GM23338 (cell line): ENCODE data around the gene GLP1R. TPM values are rescaled to one million over a fixed set of nuclear protein-coding genes. Genes with fewer than 3 reads are reported as not detected.

Source experiments
- ATAC-seq: fragments of 200-7000 bp; cut with Tn5 transposase; 3 replicates; pipeline ENCODE4 v1.9.1; 2020
- DNase-seq: peaks from one replicate; pipeline ENCODE4 v3.0.0-alpha.2; 2015; ENCODE audit warnings: low spot score
- H2AFZ ChIP-seq: fragments of 200-600 bp; sonication (generic); 2 replicates; pipeline ENCODE4 v1.8.0; 2016; ENCODE audit warnings: antibody characterized with exemption, mild to moderate bottlenecking, moderate library complexity
- H3F3A ChIP-seq: fragments of 200-600 bp; sonication (generic); replicated peaks from 2 replicates; pipeline ENCODE4 v1.8.0; 2017; ENCODE audit warnings: antibody characterized with exemption, mixed run types, low read depth
- H3K27ac ChIP-seq: fragments of 200-600 bp; sonication (generic); 2 replicates; pipeline ENCODE4 v1.6.1; 2016; ENCODE audit warnings: low read depth
- H3K27me3 ChIP-seq: fragments of 200-600 bp; sonication (generic); 2 replicates; pipeline ENCODE4 v1.8.0; 2016; ENCODE audit warnings: mild to moderate bottlenecking, mixed run types, moderate library complexity; ENCODE audit not compliant: insufficient read depth
- H3K36me3 ChIP-seq: fragments of 200-600 bp; sonication (generic); 2 replicates; pipeline ENCODE4 v1.8.0; 2016; ENCODE audit warnings: mild to moderate bottlenecking; ENCODE audit not compliant: insufficient read depth
- H3K4me1 ChIP-seq: fragments of 200-600 bp; sonication (generic); 2 replicates; pipeline ENCODE4 v1.8.0; 2016; ENCODE audit warnings: mild to moderate bottlenecking, moderate library complexity; ENCODE audit not compliant: insufficient read depth
- H3K4me2 ChIP-seq: fragments of 200-600 bp; sonication (generic); 2 replicates; pipeline ENCODE4 v1.7.1; 2017; ENCODE audit warnings: mixed run types
- H3K4me3 ChIP-seq: fragments of 200-600 bp; sonication (generic); 2 replicates; pipeline ENCODE4 v1.6.1; 2016; ENCODE audit warnings: mixed run types
- H3K79me2 ChIP-seq: fragments of 200-600 bp; sonication (generic); replicated peaks from 2 replicates; pipeline ENCODE4 v1.8.0; 2017; ENCODE audit warnings: mild to moderate bottlenecking; ENCODE audit not compliant: insufficient read depth
- H3K9me2 ChIP-seq: fragments of 200-600 bp; sonication (generic); 2 replicates; pipeline ENCODE4 v1.8.0; 2017; ENCODE audit not compliant: insufficient read depth
- H4K20me1 ChIP-seq: fragments of 200-600 bp; sonication (generic); replicated peaks from 2 replicates; pipeline ENCODE4 v1.8.0; 2017; ENCODE audit warnings: mild to moderate bottlenecking; ENCODE audit not compliant: insufficient read depth
- H3K27ac Mint-ChIP-seq: 2 replicates; pipeline ENCODE4 v1.8.0; 2020; ENCODE audit warnings: inconsistent platforms, mild to moderate bottlenecking, moderate library complexity, mixed read lengths
- H3K27me3 Mint-ChIP-seq: 3 replicates; pipeline ENCODE4 v1.8.0; 2022; ENCODE audit warnings: low read depth, mild to moderate bottlenecking, moderate library complexity, mixed read lengths, inconsistent platforms; ENCODE audit not compliant: insufficient read depth, poor library complexity
- H3K36me3 Mint-ChIP-seq: 3 replicates; pipeline ENCODE4 v1.8.0; 2021; ENCODE audit warnings: low read depth, mild to moderate bottlenecking, inconsistent platforms, moderate library complexity, mixed read lengths
- H3K4me1 Mint-ChIP-seq: 3 replicates; pipeline ENCODE4 v1.8.0; 2020; ENCODE audit warnings: mild to moderate bottlenecking, inconsistent platforms, mixed read lengths
- H3K4me3 Mint-ChIP-seq: 3 replicates; pipeline ENCODE4 v1.8.0; 2021; ENCODE audit warnings: moderate library complexity, mild to moderate bottlenecking, inconsistent platforms, mixed read lengths
- H3K9me3 Mint-ChIP-seq: 3 replicates; pipeline ENCODE4 v1.8.0; 2020; ENCODE audit warnings: moderate library complexity, mild to moderate bottlenecking, inconsistent platforms, mixed read lengths
- CREB1 ChIP-seq: fragments of 250-450 bp; sonication (Bioruptor Pico); IDR thresholded peaks from 2 replicates; pipeline ENCODE4 v1.5.0; 2020; ENCODE audit warnings: low read depth, mild to moderate bottlenecking, moderate library complexity
- EZH2 ChIP-seq: fragments of 200-600 bp; sonication (generic); IDR thresholded peaks from one replicate; pipeline ENCODE4 v1.8.0; 2017; ENCODE audit warnings: antibody characterized with exemption, mild to moderate bottlenecking, low read depth; ENCODE audit not compliant: unreplicated experiment
- EZH2phosphoT487 ChIP-seq: fragments of 200-600 bp; sonication (generic); IDR thresholded peaks from one replicate; pipeline ENCODE4 v1.8.1; 2018; ENCODE audit warnings: antibody characterized with exemption; ENCODE audit not compliant: unreplicated experiment
- JUNB ChIP-seq: IDR thresholded peaks from one replicate; pipeline ENCODE4 v1.6.1; 2016; ENCODE audit warnings: antibody characterized with exemption; ENCODE audit not compliant: unreplicated experiment
- POLR2AphosphoS5 ChIP-seq: IDR thresholded peaks from 2 replicates; pipeline ENCODE4 v1.6.1; 2016; ENCODE audit warnings: antibody characterized with exemption, low read depth
- STAT1 ChIP-seq: IDR thresholded peaks from one replicate; pipeline ENCODE4 v1.6.1; 2016; ENCODE audit warnings: antibody characterized with exemption; ENCODE audit not compliant: unreplicated experiment
- ZNF114 ChIP-seq: fragments of 250-450 bp; sonication (Bioruptor Pico); IDR thresholded peaks from 2 replicates; pipeline ENCODE4 v1.5.0; 2020; ENCODE audit warnings: mild to moderate bottlenecking, moderate library complexity
- ZNF331 ChIP-seq: fragments of 250-450 bp; sonication (Bioruptor Pico); IDR thresholded peaks from 2 replicates; pipeline ENCODE4 v1.5.0; 2020; ENCODE audit warnings: low read depth, mild to moderate bottlenecking, moderate library complexity
- polyA plus RNA-seq: library from polyadenylated mRNA; unstranded; fragments of >200 nt; fragmentation: Nextera tagmentation; extraction: Ambion mirVana; gene quantifications from 2 replicates; pipeline ENCODE4 v1.2.1, GENCODE V29; 2016
- total RNA-seq: library from RNA; depleted of rRNA; stranded (reverse); fragments of >200 nt; shearing (Covaris generic); gene quantifications from 2 replicates; pipeline ENCODE4 v1.2.3, GENCODE V29; 2014
- TF ChIP-seq, protein P1 (sequence below): IDR thresholded peaks from one replicate; pipeline ENCODE4 v1.6.1; 2018; ENCODE audit warnings: antibody characterized with exemption; ENCODE audit not compliant: unreplicated experiment
- TF ChIP-seq, protein P2 (sequence below): IDR thresholded peaks from 2 replicates; pipeline ENCODE4 v1.6.1; 2016; ENCODE audit warnings: antibody characterized with exemption
- TF ChIP-seq, protein P3 (sequence below), 2 experiments: fragments of 200-600 bp in 1 of 2; sonication (generic) in 1 of 2; conservative IDR thresholded peaks; 2 replicates each; pipeline versions ENCODE4 v1.5.1 to v1.6.1; 2016 to 2017; ENCODE audit warnings: antibody characterized with exemption in 2 of 2, low read depth in 2 of 2, mild to moderate bottlenecking in 2 of 2, moderate library complexity in 1 of 2
- TF ChIP-seq, protein P4 (sequence below): fragments of 250-450 bp; sonication (Bioruptor Pico); IDR thresholded peaks from 2 replicates; pipeline ENCODE4 v1.5.0; 2020; ENCODE audit warnings: mild to moderate bottlenecking, moderate library complexity

The GLP1R gene
- total and polyA plus RNA-seq, 2 experiments from 2014 or later = 0.42 to 3.7 TPM

DNA sequence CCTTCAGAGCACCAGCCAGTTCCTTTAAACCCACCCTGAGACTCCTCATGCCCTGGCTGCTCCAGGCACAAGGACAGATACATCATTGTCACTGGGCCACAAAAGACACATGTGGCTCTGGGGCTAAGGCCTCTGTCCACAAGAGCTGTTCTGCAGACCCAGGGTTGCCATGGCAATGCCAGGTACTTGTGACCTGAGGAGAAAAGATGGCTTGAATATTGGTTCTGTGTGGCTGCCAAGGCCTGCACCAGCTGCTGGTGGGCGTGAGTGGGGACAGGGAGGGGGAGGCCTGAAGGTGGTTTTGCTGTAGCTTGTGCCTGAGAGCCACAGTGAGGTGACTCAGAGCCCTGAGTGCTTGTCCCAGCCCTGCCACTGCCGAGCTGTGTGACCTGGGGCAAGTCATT is 34.7 kb downstream of the GLP1R start:
- Histone ChIP-seq H3K79me2 (no peaks in the 10 kb centered on the region), H4K20me1 (no peaks in the 10 kb centered on the region), H3K4me3 (no peak overlapping the region), H3K9me2 (no peaks in the 10 kb centered on the region), H3K27me3 (no peaks in the 10 kb centered on the region), H3K27ac (no peak overlapping the region), H3K4me2 (no peak overlapping the region), H3K36me3 (no peaks in the 10 kb centered on the region), H3F3A (no peaks in the 10 kb centered on the region), H3K4me1 (no peaks in the 10 kb centered on the region; the same call in 1 of the 2 replicates), H2AFZ (no peak overlapping the region)
- no peak for DNase-seq
- Mint-ChIP-seq H3K4me1 (peaks cover 31% of the 10 kb centered on the region), H3K4me3 (no peak overlapping the region), H3K36me3 (no peaks in the 10 kb centered on the region; the same call in 2 of the 3 replicates), H3K9me3 (no peaks in the 10 kb centered on the region), H3K27ac (no peak overlapping the region), H3K27me3 (peaks cover 11% of the 10 kb centered on the region)
- no peak for ATAC-seq
- TF ChIP-seq ZNF114 (CRISPR knock-in tag) (no peak), JUNB (no peak), POLR2AphosphoS5 (no peak), STAT1 (no peak), ZNF331 (no peak), EZH2 (no peak), EZH2phosphoT487 (no peak), CREB1 (CRISPR knock-in tag) (no peak)
- TF ChIP-seq, protein P1, sequence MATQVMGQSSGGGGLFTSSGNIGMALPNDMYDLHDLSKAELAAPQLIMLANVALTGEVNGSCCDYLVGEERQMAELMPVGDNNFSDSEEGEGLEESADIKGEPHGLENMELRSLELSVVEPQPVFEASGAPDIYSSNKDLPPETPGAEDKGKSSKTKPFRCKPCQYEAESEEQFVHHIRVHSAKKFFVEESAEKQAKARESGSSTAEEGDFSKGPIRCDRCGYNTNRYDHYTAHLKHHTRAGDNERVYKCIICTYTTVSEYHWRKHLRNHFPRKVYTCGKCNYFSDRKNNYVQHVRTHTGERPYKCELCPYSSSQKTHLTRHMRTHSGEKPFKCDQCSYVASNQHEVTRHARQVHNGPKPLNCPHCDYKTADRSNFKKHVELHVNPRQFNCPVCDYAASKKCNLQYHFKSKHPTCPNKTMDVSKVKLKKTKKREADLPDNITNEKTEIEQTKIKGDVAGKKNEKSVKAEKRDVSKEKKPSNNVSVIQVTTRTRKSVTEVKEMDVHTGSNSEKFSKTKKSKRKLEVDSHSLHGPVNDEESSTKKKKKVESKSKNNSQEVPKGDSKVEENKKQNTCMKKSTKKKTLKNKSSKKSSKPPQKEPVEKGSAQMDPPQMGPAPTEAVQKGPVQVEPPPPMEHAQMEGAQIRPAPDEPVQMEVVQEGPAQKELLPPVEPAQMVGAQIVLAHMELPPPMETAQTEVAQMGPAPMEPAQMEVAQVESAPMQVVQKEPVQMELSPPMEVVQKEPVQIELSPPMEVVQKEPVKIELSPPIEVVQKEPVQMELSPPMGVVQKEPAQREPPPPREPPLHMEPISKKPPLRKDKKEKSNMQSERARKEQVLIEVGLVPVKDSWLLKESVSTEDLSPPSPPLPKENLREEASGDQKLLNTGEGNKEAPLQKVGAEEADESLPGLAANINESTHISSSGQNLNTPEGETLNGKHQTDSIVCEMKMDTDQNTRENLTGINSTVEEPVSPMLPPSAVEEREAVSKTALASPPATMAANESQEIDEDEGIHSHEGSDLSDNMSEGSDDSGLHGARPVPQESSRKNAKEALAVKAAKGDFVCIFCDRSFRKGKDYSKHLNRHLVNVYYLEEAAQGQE = no peak
- TF ChIP-seq, protein P2, sequence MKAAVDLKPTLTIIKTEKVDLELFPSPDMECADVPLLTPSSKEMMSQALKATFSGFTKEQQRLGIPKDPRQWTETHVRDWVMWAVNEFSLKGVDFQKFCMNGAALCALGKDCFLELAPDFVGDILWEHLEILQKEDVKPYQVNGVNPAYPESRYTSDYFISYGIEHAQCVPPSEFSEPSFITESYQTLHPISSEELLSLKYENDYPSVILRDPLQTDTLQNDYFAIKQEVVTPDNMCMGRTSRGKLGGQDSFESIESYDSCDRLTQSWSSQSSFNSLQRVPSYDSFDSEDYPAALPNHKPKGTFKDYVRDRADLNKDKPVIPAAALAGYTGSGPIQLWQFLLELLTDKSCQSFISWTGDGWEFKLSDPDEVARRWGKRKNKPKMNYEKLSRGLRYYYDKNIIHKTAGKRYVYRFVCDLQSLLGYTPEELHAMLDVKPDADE = no peak
- TF ChIP-seq, protein P3, sequence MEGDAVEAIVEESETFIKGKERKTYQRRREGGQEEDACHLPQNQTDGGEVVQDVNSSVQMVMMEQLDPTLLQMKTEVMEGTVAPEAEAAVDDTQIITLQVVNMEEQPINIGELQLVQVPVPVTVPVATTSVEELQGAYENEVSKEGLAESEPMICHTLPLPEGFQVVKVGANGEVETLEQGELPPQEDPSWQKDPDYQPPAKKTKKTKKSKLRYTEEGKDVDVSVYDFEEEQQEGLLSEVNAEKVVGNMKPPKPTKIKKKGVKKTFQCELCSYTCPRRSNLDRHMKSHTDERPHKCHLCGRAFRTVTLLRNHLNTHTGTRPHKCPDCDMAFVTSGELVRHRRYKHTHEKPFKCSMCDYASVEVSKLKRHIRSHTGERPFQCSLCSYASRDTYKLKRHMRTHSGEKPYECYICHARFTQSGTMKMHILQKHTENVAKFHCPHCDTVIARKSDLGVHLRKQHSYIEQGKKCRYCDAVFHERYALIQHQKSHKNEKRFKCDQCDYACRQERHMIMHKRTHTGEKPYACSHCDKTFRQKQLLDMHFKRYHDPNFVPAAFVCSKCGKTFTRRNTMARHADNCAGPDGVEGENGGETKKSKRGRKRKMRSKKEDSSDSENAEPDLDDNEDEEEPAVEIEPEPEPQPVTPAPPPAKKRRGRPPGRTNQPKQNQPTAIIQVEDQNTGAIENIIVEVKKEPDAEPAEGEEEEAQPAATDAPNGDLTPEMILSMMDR (conservative IDR thresholded peaks at IDR 0.05; ENCODE audit: low read depth in 2 of 2) = no peak
- TF ChIP-seq, protein P4, sequence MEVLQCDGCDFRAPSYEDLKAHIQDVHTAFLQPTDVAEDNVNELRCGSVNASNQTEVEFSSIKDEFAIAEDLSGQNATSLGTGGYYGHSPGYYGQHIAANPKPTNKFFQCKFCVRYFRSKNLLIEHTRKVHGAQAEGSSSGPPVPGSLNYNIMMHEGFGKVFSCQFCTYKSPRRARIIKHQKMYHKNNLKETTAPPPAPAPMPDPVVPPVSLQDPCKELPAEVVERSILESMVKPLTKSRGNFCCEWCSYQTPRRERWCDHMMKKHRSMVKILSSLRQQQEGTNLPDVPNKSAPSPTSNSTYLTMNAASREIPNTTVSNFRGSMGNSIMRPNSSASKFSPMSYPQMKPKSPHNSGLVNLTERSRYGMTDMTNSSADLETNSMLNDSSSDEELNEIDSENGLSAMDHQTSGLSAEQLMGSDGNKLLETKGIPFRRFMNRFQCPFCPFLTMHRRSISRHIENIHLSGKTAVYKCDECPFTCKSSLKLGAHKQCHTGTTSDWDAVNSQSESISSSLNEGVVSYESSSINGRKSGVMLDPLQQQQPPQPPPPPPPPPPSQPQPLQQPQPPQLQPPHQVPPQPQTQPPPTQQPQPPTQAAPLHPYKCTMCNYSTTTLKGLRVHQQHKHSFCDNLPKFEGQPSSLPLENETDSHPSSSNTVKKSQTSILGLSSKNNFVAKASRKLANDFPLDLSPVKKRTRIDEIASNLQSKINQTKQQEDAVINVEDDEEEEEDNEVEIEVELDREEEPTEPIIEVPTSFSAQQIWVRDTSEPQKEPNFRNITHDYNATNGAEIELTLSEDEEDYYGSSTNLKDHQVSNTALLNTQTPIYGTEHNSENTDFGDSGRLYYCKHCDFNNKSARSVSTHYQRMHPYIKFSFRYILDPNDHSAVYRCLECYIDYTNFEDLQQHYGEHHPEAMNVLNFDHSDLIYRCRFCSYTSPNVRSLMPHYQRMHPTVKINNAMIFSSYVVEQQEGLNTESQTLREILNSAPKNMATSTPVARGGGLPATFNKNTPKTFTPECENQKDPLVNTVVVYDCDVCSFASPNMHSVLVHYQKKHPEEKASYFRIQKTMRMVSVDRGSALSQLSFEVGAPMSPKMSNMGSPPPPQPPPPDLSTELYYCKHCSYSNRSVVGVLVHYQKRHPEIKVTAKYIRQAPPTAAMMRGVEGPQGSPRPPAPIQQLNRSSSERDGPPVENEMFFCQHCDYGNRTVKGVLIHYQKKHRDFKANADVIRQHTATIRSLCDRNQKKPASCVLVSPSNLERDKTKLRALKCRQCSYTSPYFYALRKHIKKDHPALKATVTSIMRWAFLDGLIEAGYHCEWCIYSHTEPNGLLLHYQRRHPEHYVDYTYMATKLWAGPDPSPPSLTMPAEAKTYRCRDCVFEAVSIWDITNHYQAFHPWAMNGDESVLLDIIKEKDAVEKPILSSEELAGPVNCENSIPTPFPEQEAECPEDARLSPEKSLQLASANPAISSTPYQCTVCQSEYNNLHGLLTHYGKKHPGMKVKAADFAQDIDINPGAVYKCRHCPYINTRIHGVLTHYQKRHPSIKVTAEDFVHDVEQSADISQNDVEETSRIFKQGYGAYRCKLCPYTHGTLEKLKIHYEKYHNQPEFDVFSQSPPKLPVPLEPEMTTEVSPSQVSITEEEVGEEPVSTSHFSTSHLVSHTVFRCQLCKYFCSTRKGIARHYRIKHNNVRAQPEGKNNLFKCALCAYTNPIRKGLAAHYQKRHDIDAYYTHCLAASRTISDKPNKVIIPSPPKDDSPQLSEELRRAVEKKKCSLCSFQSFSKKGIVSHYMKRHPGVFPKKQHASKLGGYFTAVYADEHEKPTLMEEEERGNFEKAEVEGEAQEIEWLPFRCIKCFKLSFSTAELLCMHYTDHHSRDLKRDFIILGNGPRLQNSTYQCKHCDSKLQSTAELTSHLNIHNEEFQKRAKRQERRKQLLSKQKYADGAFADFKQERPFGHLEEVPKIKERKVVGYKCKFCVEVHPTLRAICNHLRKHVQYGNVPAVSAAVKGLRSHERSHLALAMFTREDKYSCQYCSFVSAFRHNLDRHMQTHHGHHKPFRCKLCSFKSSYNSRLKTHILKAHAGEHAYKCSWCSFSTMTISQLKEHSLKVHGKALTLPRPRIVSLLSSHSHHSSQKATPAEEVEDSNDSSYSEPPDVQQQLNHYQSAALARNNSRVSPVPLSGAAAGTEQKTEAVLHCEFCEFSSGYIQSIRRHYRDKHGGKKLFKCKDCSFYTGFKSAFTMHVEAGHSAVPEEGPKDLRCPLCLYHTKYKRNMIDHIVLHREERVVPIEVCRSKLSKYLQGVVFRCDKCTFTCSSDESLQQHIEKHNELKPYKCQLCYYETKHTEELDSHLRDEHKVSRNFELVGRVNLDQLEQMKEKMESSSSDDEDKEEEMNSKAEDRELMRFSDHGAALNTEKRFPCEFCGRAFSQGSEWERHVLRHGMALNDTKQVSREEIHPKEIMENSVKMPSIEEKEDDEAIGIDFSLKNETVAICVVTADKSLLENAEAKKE (CRISPR knock-in tag) = no peak
